Measurements from ENCODE around the gene ANKRD6.
"Not testable (repeated sequence)": the region's sequence is repeated elsewhere in the genome, so short reads cannot be mapped to it uniquely, and the experiment has no call there.

Gene ANKRD6

DNA sequence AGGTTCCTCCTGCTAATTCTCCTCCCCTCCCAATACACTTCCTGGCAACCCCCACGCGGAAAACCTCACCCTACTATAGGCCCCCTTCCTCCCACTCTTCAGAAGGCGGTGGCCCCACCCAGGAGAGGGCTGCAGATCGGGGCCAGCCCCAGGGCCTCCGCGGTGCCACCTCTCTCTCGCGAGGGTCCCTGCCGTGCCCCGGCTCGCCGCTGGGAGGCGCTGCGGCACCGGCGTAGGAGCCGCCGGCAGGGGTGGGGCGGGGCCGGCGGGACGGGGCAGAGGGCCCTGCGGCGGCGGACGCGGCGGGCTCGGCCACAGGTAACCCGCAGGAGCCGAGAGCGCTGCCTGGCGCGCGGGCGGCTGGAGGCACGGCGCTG is at the start of gene ANKRD6:
ANKRD6 (plus strand) TSS at position 278 of the 377 bp plus-strand sequence. CDS start 133,825 bp downstream, outside the sequence.
- peak; percentile 40 for DNase-seq (ENCODE audit: low spot score)

DNA sequence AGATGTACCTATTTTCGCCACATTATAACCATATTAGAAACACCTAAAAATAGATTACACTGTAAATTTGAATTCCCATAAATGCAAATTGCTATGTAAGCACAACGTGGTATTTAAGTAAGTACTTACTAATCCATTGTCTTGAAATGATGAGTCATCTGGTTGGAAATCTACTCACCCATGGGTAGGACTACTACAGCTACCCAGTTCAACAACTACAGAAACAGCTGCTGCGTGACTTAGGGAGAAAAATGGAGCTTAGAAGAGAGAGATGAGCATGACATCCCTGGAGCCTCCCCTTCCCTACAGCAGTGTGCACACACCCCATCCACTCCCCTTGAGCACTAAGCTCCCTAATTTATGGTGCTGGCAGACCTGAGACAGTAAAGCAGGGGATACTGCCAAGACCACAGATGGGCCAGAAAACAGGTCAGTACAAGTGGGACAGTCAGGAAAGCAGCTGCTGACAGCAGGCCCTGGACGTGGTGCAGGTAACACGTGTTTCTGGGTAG is 47.7 kb upstream of the ANKRD6 start:
- DNase-seq (ENCODE audit: low spot score): peak; percentile 68

DNA sequence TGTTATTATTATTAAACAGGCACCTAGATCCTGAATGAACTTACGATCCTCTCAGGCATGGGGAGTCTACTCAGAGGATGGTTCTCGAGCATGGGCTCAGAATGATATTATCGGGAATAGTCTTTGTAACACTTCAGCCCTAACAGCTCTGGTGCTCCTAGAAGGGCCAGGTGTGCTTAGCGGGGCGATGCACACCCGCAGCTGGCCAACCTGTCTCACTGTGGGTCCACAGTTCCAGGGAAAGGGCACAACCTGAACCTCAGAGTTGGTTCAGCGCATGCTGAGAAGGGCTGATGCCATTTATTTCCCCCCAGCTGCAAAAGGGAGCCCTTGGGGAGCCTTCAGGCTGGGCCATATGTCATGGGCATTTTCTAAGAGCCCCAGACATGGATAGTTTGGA is 47.1 kb upstream of the ANKRD6 start:
- DNase-seq (ENCODE audit: low spot score): no peak

DNA sequence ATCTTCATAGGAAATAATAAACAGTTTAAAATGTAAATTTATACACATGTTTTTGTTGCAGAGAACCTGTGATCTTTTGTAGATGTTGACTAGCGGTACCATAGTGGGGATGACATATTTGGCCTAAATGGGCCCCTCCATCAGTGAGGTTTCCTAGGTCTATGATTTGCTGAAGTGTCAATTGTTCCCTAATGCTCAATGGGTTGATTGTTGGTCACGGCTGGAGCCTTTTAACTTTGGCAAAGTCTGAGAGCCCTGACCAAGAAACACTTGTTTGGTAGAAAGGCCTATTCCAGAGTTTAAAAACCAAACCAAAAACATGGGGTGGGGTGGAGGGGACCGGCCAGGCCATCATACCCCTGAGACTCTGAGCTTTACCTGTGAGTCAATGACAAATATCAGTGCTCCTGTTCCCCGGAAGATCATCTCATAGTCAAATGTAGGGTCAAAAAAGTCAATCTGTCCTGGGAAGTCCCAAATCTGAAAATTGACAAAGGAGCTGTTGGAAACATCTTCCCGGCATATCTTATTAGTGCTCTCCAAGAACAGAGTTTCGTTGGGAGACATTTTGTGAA is 45.9 kb upstream of the ANKRD6 start:
- DNase-seq (ENCODE audit: low spot score): no peak

DNA sequence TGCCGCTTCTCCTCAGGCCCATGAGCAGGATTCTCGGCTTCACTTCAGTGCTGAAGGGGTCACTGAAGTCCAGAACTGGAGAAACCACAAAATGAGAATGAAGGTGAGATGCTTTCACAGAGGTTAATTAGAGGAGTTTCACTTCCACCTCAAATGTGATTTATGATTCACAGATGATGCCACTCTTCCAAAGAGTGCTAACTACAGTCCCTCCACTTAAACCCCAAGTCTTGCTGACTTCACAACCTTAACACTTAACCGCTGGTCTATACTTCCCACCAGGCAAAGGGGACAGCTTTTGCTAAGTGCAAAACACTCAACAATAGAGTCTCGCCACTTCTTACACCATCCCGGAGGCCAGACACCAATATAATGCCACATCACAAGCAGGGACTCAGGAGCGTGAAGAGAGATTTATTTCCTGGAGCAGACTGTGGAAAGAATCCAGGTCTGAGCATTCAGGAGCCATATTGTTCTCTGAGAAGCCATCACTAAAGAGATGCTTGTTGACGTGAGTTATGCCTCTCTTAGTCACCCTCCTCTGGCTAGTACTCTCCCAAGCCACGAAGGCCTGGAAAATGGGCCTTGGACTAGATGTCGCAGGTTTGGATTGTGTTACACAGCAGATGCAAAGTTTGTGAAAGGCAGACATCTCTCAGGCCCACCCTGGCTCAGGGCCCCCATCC is 45.3 kb upstream of the ANKRD6 start:
- no peak for DNase-seq (ENCODE audit: low spot score)

DNA sequence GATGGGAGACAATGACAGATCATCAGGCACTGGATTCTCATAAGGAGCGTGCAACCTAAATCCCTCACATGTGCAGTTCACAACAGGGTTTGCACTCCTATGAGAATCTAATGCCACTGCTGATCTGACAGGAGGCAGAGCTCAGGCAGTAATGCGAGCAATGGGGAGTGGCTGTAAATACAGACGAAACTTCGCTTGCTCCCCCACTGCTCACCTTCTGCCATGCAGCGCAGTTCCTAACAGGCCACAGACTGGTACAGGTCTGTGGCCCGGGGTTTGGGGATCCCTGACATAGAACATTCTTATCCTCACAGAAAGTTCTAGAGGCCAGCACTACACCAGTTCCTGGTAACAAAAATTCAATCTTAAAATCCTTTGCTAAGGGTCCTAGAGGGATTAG is 44.1 kb upstream of the ANKRD6 start:
- DNase-seq (ENCODE audit: low spot score): no peak

DNA sequence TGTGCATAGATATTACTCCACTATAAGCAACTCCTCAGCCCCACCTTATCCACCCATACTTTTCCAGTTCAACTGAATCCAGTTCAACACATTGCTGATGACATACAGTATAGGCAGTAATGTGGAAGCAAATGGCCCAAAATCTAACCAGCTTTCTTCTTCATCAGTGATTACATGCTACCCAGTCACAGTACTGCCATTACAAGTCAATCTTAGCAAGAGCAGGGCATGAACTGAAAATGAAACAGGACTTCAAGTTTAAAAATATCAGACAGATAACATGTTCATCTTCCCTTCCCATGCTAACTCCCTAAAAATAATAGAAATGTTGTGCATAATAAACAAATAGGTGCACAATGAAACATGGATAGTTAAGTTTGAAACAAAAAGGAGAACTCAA is 40.1 kb upstream of the ANKRD6 start:
- no peak for DNase-seq (ENCODE audit: low spot score)

DNA sequence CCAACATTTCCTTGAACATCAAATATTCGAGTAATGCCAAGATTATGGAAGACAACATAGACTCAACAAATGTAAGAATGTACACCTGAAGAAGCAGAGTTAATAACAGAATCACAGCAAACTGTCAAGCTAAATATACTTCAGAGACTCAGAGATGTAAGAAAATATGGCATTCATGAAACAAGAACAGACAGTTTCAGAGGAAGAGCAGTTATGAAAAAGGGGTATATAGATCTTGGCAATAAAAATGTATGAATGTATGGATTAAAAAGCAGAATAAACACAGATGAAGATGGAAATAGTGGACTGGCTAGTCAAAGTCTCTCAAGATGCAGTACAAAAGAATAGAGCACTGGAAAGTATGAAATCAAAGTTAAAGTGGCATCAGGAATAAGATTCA is 39.3 kb upstream of the ANKRD6 start:
- DNase-seq (ENCODE audit: low spot score): no peak

DNA sequence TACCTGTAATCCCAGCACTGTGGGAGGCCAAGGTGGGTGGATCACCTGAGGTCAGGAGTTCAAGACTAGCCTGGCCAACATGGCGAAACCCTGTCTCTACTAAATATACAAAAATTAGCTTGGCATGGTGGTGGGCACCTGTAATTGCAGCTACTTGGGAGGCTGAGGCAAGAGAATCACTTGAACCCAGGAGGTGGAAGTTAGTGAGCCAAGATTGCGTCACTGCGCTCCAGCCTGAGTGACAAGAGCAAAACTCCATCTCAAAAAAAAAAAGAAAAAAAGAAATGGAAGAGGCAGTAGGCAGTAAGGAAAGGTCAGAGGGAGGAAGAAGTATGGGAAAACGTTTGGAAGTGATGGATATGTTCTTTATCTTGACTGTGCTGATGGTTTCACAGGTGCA is 35.1 kb upstream of the ANKRD6 start:
- not testable (repeated sequence) for DNase-seq (ENCODE audit: low spot score)

DNA sequence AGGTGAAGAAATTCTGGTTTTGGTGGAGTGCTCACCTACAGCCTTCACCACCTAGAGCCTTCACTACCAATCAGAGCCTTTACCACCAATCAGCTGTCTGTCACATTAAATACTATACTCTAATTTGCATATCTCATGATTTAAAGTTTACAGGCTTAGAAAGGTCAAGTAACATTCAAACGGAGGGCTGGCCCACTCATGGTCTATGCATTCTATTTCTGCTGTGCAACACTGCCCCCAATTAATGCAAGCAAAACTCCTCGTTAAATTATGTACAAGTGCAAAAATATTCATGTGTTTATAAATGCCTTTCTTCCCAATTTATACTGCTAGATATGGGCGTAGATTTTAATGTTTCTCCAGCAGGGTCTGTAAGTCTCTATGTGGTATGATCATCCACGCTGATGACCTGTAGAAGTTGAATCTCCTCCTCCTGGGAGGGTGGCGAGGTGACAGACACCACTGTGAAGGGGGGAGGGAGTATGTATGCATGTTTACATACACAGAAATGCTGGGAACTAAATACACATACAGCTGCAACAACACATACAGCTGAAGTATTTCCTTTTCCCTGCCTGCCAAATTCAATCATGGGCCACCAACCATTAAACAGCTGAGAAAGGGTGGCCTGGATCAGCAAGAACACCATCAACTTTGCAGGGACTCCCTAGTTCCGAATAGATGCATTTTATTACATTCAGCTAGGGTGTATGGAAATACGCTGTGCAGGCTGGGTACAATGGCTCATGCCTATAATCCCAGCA is 34.0 kb upstream of the ANKRD6 start:
- no peak for DNase-seq (ENCODE audit: low spot score)

DNA sequence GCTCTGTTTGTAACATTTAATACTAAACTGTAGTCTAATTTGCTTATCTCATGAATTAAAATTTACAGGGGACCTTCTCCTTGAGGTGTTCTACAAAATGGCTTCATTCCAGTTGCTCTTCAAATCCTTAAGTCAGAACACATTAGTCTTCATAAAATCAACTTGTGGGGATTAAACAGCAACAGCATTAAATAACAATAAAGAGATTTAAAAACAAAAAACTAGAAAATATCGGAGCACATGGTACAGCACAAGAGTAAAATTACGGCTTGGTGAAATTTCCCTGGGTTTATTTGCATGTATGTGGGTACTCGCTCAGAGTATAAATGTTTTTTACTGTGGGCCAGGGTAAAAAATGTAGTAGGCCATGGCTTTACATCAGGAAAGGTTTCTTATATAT is 32.9 kb upstream of the ANKRD6 start:
- no peak for DNase-seq (ENCODE audit: low spot score)

DNA sequence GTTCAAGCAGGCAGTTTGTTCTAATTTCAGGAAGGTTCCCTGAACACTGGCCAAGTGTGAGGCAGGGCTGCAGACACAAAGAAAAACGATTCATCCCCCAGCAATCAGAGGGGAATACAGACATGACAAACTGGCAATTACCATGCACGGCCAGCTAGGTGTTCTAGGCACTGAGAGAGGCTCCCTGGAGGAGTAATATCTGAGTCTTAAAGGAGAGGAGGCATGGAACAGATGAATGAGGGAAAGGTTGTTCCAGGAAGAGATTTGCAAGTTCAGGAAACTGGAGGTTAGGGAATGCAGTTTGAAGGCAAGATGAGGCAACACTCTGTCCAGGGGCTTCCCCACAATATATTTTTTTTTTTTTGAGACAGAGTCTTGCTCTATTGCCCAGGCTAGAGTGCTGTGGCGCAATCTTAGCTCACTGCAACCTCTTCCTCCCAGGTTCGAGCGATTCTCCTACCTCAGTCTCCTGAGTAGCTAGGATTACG is 32.0 kb upstream of the ANKRD6 start:
- DNase-seq (ENCODE audit: low spot score): no peak

DNA sequence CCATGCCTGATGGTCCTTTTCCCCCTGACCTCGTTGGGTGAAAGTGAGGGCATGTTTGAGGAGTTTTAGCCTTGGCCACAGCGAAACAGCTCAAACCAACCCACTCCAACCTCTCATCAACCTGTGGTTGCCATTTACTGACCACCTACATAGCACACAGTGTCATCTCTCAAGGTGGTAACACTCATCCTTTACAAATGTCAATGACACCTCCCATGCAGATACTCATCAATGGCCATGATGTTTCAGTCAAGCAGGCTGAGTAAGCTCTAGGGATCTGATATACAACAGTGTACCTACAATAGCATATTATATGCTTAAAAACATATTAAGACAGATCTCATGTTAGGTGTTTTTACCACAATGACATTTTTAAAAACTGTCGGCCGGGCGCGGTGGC is 30.2 kb upstream of the ANKRD6 start:
- no peak for DNase-seq (ENCODE audit: low spot score)

DNA sequence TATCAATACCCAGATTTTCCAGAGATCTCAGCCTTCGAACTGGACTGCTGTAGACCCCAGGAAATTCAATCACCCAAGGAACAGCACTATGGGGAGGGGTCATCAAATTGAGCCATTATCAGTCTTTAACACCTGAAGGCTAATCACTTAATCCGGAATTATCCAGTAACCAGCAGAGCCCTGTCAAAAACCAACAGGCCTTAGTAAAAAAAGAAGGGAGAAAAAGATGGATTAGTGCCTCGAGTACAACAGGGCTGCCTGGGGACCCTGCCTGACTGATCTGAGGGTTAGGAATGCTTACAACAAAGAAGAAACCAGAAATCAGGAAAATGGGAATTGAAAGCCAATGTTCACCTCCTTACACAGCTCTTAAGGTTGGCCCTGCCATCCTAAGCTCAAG is 28.4 kb upstream of the ANKRD6 start:
- no peak for DNase-seq (ENCODE audit: low spot score)

DNA sequence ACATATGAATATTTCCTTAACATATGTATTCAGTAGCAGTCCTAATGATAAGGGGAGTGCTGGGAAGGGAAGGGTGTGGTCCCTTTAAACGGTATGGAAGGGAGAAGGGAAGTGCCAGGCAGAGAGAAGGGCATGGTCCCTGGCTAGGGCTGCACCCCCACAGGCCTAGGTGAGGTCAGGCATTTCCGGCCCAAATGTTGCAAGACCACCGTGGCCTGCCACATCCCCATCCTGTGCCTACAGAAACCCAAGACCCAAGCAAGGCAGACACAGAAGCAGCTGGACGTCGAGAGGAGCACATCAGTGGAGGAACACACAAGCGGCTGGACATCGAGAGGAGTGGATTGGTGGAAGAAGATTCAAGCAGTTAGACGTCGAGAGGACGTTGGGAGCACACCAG is 26.8 kb upstream of the ANKRD6 start:
- DNase-seq (ENCODE audit: low spot score): no peak

DNA sequence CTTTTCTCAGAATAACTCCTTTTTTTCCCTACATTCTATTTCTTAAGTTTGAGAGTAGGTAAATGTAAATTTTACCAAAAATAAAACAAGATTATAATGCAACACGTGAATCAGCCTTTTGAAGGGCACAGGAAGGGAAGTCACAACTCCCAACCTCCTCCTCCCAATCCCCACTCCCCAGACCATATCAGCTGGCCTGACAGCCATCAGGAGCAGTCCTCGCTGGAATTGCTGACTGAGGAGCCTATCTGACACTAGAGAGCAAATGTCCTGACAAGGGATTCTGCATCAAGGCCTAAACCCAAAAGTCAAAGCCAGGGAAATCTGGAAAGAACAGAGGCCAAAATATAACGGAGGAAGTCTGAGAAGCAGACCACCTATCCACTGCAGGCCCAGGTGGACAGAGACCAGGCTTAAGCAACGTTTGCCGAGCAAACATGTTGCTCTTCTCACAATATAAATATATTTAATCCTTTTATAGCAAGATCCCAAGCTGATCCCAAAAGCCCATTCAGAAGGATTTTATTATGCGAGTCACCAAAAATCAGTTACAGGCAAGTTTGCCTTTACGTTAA is 23.4 kb upstream of the ANKRD6 start:
- DNase-seq (ENCODE audit: low spot score): no peak

DNA sequence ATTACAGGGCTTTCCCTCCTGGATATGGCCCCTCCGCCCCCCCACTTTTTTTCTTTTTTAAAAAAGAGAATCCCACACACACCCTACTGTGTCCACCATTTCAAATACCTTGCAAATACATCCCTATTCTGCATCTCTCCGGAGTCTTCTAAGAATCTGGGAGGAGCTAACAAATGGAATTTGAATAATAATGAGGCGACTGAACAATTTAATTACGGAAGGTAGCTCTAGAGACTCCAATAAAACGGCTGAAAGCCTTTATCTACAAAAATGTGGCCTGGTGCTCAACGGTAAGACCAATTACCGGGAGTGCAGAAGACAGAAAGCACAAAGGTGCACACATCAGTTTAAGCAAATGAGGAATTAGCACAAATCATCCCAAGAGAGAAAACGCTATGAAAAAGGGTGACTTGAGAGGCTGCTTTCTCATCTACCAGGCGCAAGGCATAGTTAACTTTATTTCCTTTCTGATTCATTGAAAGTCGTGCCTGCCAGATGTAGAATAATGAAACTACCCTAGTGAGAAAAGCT is 22.7 kb upstream of the ANKRD6 start:
- DNase-seq (ENCODE audit: low spot score): no peak

DNA sequence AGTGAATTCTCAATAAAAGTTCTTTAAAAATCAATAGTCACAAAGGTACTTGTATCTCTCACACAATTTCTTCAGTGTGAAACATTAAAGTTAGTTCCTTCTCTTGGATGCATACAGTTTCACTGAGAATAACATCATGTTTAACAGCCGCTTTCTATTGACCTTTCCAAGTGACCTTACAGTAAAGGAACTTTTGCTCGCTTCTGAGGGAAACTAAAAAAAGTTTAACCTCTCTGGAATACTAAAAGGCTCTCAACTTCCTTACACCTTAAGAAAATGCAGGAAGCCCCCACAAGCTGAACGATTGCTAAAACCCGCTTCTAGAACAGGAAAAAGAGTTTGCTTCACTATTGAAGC is 22.2 kb upstream of the ANKRD6 start:
- DNase-seq (ENCODE audit: low spot score): no peak

DNA sequence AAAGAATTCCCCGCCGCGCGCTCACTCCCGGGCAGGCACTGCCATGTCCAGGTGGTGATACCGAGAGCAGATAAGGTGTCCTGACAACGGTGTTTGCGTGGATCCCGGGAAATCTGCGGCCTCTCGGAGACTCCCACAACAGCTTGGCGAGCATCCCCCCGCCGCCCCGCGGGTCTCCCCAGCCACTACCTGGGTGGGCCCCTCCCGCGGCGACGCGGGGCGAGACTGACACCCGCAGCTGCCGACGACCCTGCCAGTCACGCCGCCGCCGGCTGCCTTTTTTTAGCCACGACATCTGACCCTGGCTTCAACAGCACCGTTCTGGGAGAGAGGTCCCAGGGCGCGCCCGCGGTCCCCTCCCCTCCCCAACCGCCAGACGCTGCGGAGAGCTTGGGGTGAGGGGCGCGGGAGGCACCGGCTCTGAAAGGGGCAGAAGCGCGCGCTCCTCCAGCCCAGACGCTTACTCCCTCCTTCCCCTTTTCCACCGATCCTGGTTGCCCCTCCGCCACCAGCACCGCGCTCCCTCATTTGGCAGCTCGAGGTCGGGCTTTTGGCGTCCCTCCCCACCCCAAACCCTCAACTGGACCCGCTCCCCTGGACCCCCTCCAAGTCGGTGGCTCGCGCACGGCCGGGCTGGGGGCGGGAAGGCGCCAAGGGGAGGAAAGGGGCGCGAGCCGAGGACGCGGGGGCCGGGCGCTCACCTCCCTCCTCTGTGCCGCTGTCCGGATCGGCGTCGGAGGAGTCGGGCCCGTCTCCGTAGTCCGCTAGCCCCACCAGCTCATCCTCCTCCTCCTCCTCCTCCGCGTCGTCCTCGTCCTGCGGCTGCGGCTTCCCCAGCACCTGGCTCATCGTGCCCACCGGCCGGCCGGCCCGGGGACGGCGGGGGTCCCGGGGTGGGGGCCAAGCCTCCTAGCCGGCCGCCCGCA is 21.5 kb upstream of the ANKRD6 start:
- no peak for DNase-seq (ENCODE audit: low spot score)

DNA sequence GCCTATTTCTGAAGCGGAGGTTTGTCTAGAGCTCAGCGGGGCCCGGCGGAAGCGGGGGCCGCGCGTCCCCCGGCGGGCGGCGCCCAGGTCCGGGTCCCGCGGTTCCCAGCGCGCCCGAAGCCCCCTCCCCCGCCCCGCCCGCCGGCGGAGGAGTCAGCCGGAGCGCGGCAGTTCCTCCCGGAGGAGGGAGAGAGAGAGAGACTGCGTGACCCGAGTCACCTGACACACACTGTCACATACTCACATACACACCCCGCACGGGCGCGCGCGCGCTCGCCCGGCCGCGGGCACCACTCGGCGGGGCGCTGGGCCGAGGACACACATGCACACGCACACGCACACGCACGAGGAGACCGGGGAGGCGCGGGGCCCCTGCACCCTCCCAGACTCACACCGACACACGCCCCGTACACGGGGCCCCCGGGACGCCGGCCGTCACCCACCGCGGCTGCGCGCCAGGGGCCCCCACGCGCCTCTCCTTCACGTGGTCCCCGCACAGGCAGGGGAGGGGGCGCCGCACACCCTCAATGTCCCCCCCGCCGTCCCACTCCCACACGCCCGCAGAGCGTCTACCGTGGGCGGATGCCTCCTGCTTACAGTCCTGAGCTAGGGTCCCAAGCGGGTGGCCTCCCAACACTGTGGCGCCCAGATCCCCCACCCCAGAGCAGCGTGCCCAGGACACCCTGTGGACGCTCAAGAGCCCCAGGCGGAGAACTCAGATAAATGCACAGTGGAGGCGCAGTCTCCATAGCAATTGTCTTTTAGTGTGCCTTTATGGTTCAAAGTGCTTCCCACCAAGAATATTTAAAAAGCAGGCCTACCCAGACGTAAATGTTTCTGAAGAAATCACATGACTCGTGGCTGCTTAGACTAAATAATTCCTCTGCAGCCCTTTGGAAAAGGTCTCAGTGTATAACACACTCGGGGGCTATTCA is 20.6 kb upstream of the ANKRD6 start, which contains the start of gene RRAGD:
RRAGD (minus strand) TSS at position 203 of the 935 bp plus-strand sequence. CDS start 280 bp downstream, outside the sequence.
- DNase-seq (ENCODE audit: low spot score): peak; percentile 61

Data from COLO829 (cell line).